ENCODE measurements around the gene MKNK1.

MKNK1 gene

DNA sequence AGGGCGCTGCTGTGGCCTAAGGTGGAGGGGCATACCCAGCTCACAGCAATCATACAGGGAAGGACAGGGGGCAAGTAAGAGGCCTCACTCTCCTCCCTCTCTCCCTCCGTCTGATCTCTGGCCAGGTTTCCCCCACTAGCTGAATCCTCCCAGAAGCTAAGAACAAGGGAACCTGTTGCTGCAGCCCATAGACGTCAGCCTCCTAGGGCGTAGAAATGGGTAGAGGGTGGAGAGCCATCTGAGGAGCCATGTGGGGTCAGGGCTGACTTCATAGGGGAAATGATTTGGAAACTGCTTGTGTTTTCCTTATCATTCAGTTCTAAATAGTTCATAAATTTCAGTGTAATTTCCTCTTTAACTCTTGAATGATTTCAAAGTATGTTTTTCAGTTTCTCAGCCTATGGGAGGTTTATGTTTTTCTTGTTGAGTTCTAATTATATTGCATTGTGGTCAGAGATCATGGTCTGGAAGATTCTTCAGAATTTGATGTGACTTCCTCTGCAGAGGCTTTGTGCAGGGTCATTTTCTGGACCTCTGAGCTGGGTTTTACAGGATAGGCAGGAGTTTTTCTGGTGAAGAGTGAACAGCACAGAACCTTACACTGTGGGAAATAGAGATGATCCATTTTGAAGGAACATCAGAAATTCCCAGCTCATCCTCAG, 14.8 kb upstream of the MKNK1 start:
- DNase-seq, result no peak

- DNase-seq, result no peak
Observed at GRCh38 chr1:46617833-46618232, 13.8 kb upstream of the MKNK1 start.

- DNase-seq, result no peak
Observed at GRCh38 chr1:46617108-46617800, 13.2 kb upstream of the MKNK1 start.

DNA sequence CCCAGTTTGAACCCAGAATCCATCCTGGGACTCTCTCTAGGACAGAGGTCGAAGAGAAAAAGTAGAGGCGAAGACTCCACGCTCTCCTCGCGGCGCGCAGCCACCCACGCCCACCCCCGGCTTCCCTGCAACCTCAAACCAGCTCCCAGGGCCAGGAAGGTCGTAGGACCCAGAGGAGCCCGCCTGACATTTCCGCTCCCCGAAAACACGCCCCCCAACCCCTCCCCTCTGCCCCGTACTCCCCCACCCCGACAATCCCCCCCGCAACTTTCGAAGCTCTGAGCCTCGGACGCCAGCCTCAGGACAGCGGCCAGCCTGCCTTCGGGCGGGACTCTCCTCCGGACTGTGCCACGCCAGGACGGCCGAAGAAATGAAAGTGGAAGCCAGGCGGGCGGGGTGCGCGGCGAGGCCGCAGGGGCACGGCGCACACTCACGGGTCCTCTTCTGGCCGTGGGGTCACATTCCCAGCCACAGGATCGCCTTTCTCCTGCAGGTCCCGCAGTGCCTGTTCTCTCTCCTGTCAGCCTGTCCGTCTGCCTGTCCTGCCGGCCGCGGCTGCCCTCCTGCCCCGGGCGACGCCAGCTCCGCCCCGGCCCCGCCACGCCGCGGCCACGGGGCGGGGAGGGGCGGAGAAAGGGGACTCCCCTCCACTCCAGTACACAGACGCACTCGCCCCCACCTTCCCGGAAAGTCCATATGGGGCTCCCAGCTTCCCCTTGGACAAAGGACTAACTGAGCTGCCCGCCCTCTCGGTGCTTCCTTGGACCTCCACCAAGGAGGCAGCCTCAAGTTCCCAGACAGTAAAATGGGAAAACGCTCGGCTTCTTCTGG, 12.4 kb upstream of the MKNK1 start, which contains the start of gene MOB3C:
MOB3C (minus strand) TSS at position 535 of the 831 bp plus-strand sequence. CDS start 3,490 bp downstream, outside the sequence.
- DNase-seq, result peak; percentile 11 to 50

DNA sequence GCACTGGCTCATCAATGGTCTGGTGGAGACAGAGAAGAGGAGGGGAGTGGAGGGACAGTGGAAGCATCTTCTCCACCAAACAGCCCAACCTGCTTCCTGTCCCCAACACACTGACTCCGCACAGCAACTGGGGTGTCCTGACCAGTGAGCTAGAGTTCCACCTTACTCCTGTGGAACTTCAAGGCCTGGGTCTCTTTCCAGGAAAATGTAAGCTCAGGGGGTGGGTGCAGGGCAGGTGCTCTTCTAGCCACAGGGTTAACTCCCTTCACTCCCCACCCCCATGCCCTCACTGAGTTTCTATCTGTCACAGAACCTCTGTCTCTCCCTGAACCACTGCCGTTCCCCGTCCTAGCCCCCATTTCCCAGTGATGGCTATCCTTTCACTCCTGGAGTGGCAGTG, 11.7 kb upstream of the MKNK1 start:
- DNase-seq, result no peak

DNA sequence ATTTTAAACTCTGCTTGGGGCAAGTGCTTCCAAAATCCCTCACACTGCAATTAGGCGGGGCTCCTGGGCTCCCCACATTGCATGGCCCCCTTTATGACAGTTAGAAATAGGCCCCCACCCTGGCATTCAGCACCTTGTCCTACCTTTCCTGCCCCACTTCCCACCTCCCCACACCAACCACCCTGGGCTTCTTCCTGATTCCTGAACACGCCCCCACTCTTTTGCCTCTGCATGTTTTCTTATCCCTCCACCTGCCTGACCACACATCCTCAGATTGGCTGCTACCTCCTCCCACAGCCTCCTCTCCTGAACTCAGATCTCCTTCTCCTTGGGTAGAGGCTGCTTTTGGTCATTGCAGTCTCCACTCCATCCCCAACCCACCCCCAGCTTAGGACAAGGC, 11.0 kb upstream of the MKNK1 start:
- no peak for DNase-seq

- no peak for DNase-seq
Observed at GRCh38 chr1:46614604-46614984, 10.5 kb upstream of the MKNK1 start.

DNA sequence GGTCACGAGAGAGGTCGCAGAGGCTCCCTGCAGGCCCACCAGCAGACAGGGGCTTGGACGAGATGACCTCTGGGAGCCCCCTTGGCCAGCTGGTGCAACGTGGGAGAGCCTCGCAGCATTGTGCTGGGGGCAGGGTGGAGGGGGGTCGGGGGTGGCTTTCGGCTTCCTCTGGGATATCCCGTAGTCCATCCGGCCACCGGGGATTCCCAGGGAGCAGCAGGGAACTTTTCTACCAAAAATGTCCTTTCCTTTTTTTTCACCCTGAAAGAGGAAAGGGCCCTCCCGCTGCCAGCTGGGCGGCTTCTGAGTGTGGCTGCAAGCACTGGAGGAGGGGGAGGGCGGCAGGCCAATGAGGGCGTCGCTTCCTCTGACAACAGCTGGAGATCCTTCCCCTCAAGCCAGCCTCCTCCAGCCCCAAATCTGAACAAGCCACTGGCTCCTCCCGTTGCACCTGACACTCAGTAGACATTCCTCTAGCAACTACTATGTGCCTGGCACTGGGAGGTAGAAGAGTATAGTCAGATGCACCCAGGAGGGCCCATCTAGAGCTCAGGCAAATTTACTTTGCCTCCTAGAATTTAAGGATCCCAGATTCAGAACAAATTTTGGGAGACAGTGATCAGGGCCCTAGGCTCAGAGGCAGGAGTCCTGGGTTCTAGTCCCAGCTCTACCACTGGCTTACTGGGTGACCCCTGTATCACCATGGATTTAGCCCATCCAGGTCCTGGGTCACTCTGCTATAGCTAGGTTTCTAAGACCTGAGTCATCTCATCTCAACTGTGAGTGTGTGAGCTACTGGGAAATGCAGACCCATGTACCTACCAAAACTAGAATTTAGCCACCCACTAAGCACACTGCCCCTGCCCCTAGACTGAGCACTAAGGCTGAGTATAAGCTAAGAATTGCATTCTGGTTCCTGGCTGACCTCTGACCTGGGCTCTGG, 9.9 kb upstream of the MKNK1 start:
- DNase-seq, result peak; percentile 54 to 86

DNA sequence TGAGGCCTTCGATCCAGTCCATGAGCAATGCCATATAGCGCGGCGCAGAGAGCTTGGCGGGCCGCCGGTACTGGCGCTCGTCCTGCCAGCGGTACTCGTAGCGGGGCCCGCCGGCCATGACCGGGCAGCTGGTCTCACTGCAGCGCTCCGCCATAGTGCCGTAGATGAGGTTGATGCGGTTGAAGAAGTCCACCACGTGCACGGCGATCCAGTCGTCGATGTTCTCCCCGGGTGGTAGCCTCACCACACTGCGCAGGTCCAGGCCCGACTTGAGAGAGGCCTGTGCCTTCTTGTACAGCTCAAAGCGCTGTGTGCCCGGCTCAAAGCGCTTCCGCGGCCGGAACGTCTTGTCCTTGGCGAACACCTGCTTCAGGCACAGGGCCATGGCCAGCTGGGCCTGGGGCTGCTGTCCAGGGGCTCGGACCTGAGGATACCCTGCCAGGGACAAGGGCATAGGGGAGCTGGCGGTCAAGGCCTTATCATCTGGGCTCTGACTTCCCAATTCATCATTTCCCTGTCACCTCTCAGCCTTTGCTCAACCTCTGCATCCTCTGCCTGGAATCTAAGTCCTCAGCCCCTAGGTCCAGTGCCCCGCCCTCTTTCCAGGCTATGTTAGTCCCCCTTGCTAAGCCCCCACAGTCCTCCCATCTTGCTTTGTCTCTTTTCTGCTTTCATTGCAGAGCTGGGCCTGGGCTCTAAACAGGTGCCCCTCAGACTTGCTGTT, 9.0 kb upstream of the MKNK1 start:
- no peak for DNase-seq

GRCh38 chr1:46611691-46612221, 7.7 kb upstream of the MKNK1 start:
- no peak for DNase-seq

- DNase-seq, result peak; percentile 6 to 58
Observed at GRCh38 chr1:46607345-46608130, 3.5 kb upstream of the MKNK1 start.

DNA sequence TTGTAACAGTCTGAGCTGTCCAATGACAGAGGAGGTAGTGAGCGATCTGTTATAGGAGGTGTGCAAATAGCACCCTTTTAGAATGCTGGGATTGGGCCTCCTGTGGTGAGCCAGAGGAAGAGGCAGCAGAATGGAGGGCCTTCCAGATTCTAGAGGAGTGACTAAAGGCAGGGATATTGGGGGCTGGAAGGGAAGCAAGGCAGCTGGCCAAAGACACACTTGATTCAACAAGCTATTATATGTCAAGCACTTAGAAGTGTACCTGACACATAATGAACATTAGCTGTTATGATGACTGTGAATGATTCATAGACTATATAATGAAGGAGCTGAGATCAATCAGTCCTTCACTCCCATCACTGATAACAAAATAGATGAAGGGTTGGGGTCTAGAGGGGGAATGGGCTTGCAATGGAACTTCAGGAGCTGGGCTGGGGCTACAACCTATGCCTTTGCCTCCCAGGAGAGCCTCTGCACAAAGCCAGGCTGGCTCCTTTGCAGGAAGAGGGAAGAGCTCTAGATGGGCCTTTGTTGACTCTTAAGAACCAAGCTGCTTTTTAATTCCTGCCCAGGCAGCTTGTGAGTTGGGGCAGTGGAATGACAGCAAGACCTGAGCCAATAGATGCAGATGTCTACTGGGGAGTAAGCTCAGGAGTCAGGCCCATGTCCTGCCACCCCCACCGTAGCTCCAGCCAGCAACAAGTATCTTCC, 2.3 kb upstream of the MKNK1 start:
- peak in 1 of 2 experiments; percentile 49 for DNase-seq

DNA sequence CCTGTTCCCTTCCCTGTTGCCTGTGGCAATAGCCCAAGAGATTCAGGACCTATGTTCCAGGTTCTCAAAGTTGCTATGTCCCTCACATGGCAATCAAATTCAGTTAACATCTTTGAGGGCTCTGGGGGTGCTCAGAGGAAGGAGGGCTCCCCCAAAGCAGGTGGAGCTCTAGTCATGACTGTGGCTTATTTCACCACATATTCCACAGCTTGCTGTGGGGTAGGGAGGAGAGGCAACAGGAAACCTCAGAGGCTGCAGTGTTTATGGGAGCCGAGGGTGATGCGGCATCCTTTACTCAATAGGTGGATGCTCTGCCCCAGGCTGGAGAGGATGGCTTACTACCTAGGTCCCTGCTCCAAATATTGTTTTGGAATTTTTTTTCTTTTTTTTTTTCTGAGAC, 1.2 kb upstream of the MKNK1 start:
- DNase-seq, result no peak

GRCh38 chr1:46603481-46603857, 599 bp downstream of the MKNK1 start:
- no peak for DNase-seq

- DNase-seq, result no peak
Observed at GRCh38 chr1:46601257-46602007, 2.6 kb downstream of the MKNK1 start.

DNA sequence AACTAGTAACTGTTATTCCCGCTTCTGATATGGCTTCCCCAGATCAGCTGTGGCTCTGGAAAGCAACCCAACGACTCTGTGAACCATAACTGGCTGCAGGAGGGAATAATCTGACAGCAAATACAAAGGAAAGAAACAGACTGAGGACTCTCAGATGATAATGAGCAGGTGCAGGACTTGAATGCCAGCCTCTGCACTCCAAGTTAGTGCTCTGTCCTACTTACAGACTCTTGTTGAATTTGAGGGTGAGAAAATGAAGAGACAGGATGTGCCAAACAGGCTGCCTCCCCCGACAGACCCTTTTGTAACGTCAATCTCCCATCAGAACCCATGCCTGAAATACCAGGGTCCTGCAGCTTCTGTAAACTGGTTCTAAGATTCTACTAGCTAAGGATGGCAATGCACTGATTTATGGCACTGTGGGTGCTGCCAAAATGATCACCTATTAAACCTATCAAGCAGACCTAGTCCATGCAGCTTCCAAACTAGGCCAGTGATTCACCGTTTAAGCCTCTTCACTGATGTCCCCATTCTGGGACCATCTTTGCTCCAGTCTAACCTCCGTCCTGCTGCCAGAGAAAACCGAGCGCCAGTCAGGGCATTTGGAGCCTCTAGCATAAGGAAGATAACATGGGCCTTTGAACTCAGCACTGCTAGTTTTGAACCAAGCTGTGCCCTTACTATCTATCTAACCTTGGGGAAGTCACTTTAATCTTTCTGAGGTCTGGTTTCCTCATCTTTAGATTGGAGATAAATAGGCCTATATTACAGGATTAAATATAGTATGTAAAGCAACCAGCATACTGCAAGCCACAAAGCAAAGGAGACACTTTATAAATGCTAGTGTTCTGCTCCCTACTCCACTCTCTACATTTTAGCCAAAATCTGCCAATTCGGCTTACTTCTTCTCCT, 4.8 kb downstream of the MKNK1 start:
- DNase-seq, result no peak

DNA sequence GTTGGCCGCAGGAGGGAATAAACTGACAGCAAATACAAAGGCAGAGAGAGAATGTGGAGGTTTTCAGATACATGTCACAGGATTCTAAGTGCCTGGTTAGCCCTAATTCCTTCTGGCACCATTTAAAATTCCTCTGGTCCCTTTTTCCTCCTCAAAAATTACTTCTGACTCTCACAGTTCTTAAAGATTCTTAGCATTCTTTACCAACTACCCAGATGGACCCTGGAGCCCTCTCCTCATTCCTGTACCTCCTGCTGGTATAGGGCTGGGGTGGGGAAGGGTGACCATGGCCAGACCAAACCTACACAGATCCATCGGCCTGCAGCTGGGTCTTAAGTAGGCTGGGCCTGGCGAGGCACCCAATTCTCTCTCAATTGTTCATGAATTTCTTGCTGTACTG, 7.2 kb downstream of the MKNK1 start:
- no peak for DNase-seq

DNA sequence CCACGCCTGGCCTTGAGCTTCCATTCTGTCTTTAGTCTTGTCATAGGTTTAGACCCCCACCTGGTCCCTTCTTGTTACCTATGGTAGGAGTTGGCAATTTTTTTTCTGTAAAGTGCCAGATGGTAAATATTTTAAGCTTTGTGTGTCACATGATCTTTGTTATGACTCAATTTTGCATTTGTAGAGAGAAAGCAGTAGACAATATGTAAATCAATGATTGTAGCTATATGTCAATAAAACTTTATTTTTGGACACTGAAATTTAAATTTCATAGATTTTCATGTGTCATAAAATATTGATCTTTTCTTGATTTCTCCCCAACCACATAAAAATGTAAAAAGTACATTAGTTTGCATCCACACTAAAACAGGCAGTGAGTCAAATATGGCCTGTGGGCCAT, 8.0 kb downstream of the MKNK1 start:
- DNase-seq, result no peak
